Heart left ventricle (tissue), 16 donors: ENCODE data around the gene TMEM100. TPM values are rescaled to one million over a fixed set of nuclear protein-coding genes. Genes with fewer than 3 reads are reported as not detected.

Experiments used
- ATAC-seq, 4 donors: fragments of 200-7000 bp; cut with Tn5 transposase; one replicate each; pipeline ENCODE4 v1.9.1; 2020 to 2022; ENCODE audit warnings: moderate library complexity in 4 of 4, mild to moderate bottlenecking in 3 of 4, moderate number of reproducible peaks in 1 of 4
- DNase-seq, 5 donors: peaks; one replicate each; pipeline ENCODE4 v3.0.0-alpha.2; 2020
- H3K27ac ChIP-seq, 12 donors: fragments of 200-600 bp; sonication (generic) in 4 of 12; one replicate each; pipeline versions ENCODE4 v1.5.0 to v1.8.0; 2016 to 2022; ENCODE audit warnings: mild to moderate bottlenecking in 2 of 12
- H3K27me3 ChIP-seq, 9 donors: fragments of 200-600 bp; sonication (generic) in 2 of 9; one replicate each; pipeline versions ENCODE4 v1.5.1 to v1.8.0; 2016 to 2022; ENCODE audit warnings: mild to moderate bottlenecking in 3 of 9
- H3K36me3 ChIP-seq, 9 donors: fragments of 200-600 bp; sonication (generic) in 2 of 9; one replicate each; pipeline versions ENCODE4 v1.5.0 to v1.8.0; 2018 to 2022; ENCODE audit warnings: mild to moderate bottlenecking in 2 of 9
- H3K4me1 ChIP-seq, 12 donors: fragments of 200-600 bp; sonication (generic) in 4 of 12; one replicate each; pipeline versions ENCODE4 v1.5.0 to v1.8.0; 2016 to 2022; ENCODE audit warnings: mild to moderate bottlenecking in 3 of 12
- H3K4me3 ChIP-seq, 12 donors: fragments of 200-600 bp; sonication (generic) in 4 of 12; one replicate each; pipeline versions ENCODE4 v1.5.0 to v1.8.0; 2017 to 2022; ENCODE audit warnings: mild to moderate bottlenecking in 9 of 12, moderate library complexity in 4 of 12
- H3K9me3 ChIP-seq, 12 donors: fragments of 200-600 bp; sonication (generic) in 4 of 12; one replicate each; pipeline versions ENCODE4 v1.5.0 to v1.8.0; 2016 to 2022; ENCODE audit warnings: mild to moderate bottlenecking in 1 of 12
- POLR2A ChIP-seq, 2 donors: fragments of 450-650 bp; IDR thresholded peaks; one replicate each; pipeline ENCODE4 v1.6.1; 2017; ENCODE audit warnings: antibody characterized with exemption in 2 of 2, mild to moderate bottlenecking in 2 of 2, moderate library complexity in 2 of 2
- WGBS, 4 donors: extraction: QIAGEN DNeasy Blood & Tissue Kit in 2 of 4; methylation state at CpG; one replicate each; pipeline versions ENCODE4 v1.1.5 to v1.1.7; 2013 to 2018; 5-methylcytosine and 5-hydroxymethylcytosine counted together
- intact Hi-C, 10 donors: fragments of 100-400 bp; cut with DNase I; formaldehyde crosslinking; loops; one replicate each; pipeline versions ENCODE4 v1.11.1 to v1.14.2; 2022
- polyA plus RNA-seq, 2 donors: library from polyadenylated mRNA; stranded (reverse); fragments of 200-250 nt; gene quantifications; one replicate each; pipeline ENCODE4 v1.2.3, GENCODE V29; 2013
- total RNA-seq, 9 donors: library from RNA; depleted of rRNA in 2 of 9; stranded (reverse); fragments of >200 nt in 2 of 9; fragmentation: NEBNext Ultra II Directional in 3 of 9; extraction: Animal tissue kit (Norgen Biotek cat#: 25700) in 3 of 9; gene quantifications; one replicate each; pipeline versions ENCODE4 v1.1.0 to v1.2.4, GENCODE V29; 2016 to 2023
- TF ChIP-seq, protein P1 (sequence below), 12 donors: fragments of 200-600 bp; sonication (generic) in 4 of 12; IDR thresholded peaks; one replicate each; pipeline versions ENCODE4 v1.5.0 to v1.8.0; 2018 to 2022; ENCODE audit warnings: antibody characterized with exemption in 12 of 12, mild to moderate bottlenecking in 5 of 12
- donor health status: ischemic (EF 13 %, LVEDD 7.1; RV severe dilation, severe dysfunction).
- donor health status: healthy with polysubstance abuse.
- donor health status: DM: no; HTN: yes; CAD: no.
- donor health status: DM: no; HTN: no; CAD: no.
- donor health status: ischemic (EF 25% LVEDD 6.9; RV normal size, moderate dysfunction).
- donor health status: ischemic (EF 25% LVEDD 5.7; RV mildly dilated, moderate dysfunction).
- donor health status: healthy.
- donor health status: DM: yes; HTN: yes; CAD: no.
- donor health status: ischemic (EF 35%, LVEDD 5.7; RV mildly dilated, moderate dysfunction).
- donor health status: nonischemic (EF 11% LVEDD 7.7; RV severe dilation, severe dysfunction).
- donor health status: DM: yes; HTN: yes; CAD: no.
- donor health status: PGD.
- donor health status: ischemic (EF 29% LVEDD 5.4; RV normal size, mild dysfunction).
- donor health status: nonischemic (EF 23%, LVEDD 6.1; RV moderate dilation, normal function).

TMEM100 gene
- total and polyA plus RNA-seq, 11 donors: 2.3 to 9.3 (median 5.3) TPM

DNA sequence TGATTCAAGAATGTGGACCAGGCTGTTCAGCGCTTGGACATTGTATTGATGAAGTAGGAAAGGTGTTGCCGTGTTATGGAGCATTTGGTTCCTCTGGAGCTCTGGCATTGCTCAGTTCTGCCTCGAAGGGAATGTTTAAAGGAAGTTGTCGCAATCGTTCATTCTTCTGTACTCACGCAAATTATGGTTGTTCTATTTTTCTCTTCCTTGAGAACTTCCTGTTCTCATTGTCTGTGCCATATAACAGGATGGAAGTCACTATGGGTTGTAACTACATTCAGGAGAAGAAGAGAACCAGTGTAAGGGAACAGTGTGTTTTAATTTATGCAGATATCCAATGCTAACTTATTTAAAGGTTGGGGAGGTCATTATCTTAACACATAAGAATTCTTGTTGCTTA, 41.2 kb upstream of the TMEM100 start:
- Histone ChIP-seq H3K4me3 (no peak overlapping the region), H3K36me3 (peaks cover 0 to 17% (median 11%) of the 10 kb centered on the region in 9 donors), H3K9me3 (no peaks in the 10 kb centered on the region), H3K4me1 (peaks cover 0 to 25% (median 9%) of the 10 kb centered on the region in 12 donors), H3K27ac (peak overlapping the region in 3 of 12 donors; percentile 9 to 53 (median 19)), H3K27me3 (no peaks in the 10 kb centered on the region)
- intact Hi-C loops: loop anchor here in 3 of 10 donors (10.0 kb wide), 2 partner anchors 49 to 51 kb away; no protein-coding TSS in a partner anchor
- WGBS, 4 donors: 50 to 71% (median 60%) methylated on average over 6 of the region's 6 CpGs
- no peak for TF ChIP-seq POLR2A (IDR thresholded peaks at IDR 0.05)
- TF ChIP-seq, protein P1, sequence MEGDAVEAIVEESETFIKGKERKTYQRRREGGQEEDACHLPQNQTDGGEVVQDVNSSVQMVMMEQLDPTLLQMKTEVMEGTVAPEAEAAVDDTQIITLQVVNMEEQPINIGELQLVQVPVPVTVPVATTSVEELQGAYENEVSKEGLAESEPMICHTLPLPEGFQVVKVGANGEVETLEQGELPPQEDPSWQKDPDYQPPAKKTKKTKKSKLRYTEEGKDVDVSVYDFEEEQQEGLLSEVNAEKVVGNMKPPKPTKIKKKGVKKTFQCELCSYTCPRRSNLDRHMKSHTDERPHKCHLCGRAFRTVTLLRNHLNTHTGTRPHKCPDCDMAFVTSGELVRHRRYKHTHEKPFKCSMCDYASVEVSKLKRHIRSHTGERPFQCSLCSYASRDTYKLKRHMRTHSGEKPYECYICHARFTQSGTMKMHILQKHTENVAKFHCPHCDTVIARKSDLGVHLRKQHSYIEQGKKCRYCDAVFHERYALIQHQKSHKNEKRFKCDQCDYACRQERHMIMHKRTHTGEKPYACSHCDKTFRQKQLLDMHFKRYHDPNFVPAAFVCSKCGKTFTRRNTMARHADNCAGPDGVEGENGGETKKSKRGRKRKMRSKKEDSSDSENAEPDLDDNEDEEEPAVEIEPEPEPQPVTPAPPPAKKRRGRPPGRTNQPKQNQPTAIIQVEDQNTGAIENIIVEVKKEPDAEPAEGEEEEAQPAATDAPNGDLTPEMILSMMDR (IDR thresholded peaks at IDR 0.05): no peak
- ATAC-seq (peak in 3 of 4 donors; percentile 29 to 42 (median 37)), DNase-seq (no peak)

DNA sequence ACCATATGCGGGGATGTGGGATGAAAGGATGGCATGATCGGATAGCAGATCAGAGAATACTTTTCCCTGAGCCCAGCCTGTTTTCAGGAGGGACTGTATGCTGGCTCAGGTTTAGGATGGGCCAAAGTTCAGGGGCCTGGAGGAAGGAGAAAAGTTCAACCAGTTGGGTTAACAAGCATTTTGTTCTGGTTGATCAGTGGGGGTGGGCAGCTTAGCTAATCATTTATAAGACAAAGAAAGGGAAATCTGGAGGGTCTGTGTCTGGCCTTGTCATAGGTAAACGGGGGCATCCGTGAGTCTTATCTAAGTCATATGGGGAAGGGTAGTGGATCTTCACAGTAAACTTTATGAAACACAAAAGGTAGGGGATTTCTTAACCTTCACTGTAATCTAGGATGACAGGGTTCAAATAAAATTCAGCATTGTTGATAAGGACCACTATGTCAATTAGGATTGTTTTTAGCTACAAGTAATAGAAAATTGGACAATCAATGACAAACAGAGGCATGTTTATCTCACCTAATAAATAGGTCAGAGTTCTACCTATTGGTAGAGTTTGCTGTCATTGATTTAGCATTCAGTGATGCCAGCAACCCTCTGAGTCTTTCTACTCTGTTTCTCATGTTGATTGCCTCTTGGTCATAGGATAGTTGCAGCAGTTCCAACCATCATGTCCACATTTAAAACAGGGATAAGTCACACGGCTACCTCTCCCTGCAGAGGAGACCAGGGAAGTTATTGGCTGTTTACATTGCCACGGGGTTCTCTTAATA, 39.6 kb upstream of the TMEM100 start:
- Histone ChIP-seq H3K36me3 (peaks cover 0 to 1% (median 0%) of the 10 kb centered on the region in 9 donors), H3K9me3 (no peaks in the 10 kb centered on the region), H3K4me3 (no peak overlapping the region), H3K27ac (no peak overlapping the region), H3K4me1 (peaks cover 0 to 34% (median 10%) of the 10 kb centered on the region in 12 donors), H3K27me3 (no peaks in the 10 kb centered on the region)
- DNase-seq (no peak), ATAC-seq (no peak)
- TF ChIP-seq, protein P1 (IDR thresholded peaks at IDR 0.05): no peak
- no peak for TF ChIP-seq POLR2A (IDR thresholded peaks at IDR 0.05)
- 94 to 98% (median 97%) methylated on average over 6 of the region's 6 CpGs for WGBS, 4 donors
- intact Hi-C loops: loop anchor here in 3 of 10 donors (10.0 kb wide), 2 partner anchors 47 to 53 kb away; no protein-coding TSS in a partner anchor

GRCh38 chr17:55760643-55761355, 38.1 kb upstream of the TMEM100 start:
- H3K4me1 ChIP-seq: peaks cover 0 to 34% (median 10%) of the 10 kb centered on the region in 12 donors
- H3K9me3 ChIP-seq: no peaks in the 10 kb centered on the region
- H3K4me3 ChIP-seq: no peak overlapping the region
- peaks cover 0 to 4% (median 0%) of the 10 kb centered on the region in 9 donors for H3K36me3 ChIP-seq
- H3K27me3 ChIP-seq: no peaks in the 10 kb centered on the region
- WGBS, 4 donors: 55 to 62% (median 58%) methylated on average over 3 of the region's 3 CpGs
- TF ChIP-seq, protein P1 (IDR thresholded peaks at IDR 0.05): no peak
- no peak for TF ChIP-seq POLR2A (IDR thresholded peaks at IDR 0.05)
- DNase-seq (peak in 1 of 5 donors; percentile 24), ATAC-seq (no peak)
- intact Hi-C loops: loop anchor here in 3 of 10 donors (10.0 kb wide), 2 partner anchors 46 to 54 kb away; no protein-coding TSS in a partner anchor
- H3K27ac ChIP-seq: no peak overlapping the region

DNA sequence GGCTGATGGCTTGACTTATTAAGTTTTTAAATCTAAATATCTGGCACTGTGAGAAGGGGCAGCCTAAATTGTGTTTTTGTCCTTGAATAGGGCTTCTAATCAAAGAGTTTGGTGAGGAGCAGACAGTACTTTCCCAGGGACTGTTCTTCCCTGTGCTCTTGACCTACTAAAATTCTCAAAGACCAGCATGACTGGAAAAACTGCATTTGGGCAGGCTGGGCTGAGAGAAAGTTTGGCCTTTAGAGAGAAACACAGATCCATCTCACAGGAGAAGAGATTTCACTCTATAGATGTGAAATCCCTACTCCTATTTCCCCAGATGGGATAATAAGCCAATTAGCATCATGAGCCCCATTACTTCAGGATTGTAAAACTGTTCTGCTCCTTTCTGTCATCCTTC, 35.5 kb upstream of the TMEM100 start:
- no peak for TF ChIP-seq POLR2A (IDR thresholded peaks at IDR 0.05)
- TF ChIP-seq, protein P1 (IDR thresholded peaks at IDR 0.05): no peak
- Histone ChIP-seq H3K4me1 (peaks cover 0 to 26% (median 5%) of the 10 kb centered on the region in 12 donors), H3K9me3 (no peaks in the 10 kb centered on the region), H3K4me3 (no peak overlapping the region), H3K36me3 (peaks cover 0 to 15% (median 3%) of the 10 kb centered on the region in 9 donors), H3K27me3 (no peaks in the 10 kb centered on the region), H3K27ac (no peak overlapping the region)
- DNase-seq: no peak
- intact Hi-C loops: loop anchor here in 2 of 10 donors (5.0 to 10.0 kb wide), 2 partner anchors 36 to 343 kb away; partner anchors contain the start of gene TMEM100 (in 1 of the 2)
- no peak for ATAC-seq
